SU-DHL-6 (cell line): ENCODE measurements around the gene HPGDS.

ENCODE experiments used
- CTCF ChIP-seq: fragments of 200-600 bp; sonication (generic); IDR thresholded peaks from one replicate; pipeline ENCODE4 v1.5.1; 2017; ENCODE audit warnings: antibody characterized with exemption, mild to moderate bottlenecking, low read length, moderate library complexity; ENCODE audit not compliant: insufficient read depth, poor library complexity, severe bottlenecking
- EZH2phosphoT487 ChIP-seq: fragments of 200-600 bp; sonication (generic), shearing (Covaris generic); conservative IDR thresholded peaks from 2 replicates; pipeline ENCODE4 v1.6.1; 2018; ENCODE audit warnings: mild to moderate bottlenecking, antibody characterized with exemption, low read length, moderate library complexity, mixed read lengths

GRCh38 chr4:94344457-94344856, 1.8 kb upstream of the HPGDS start:
- TF ChIP-seq EZH2phosphoT487 (no peak), CTCF (no peak)
